Right atrium auricular region (tissue), 2 donors: ENCODE results near the gene CTU2. TPM values are rescaled to one million over a fixed set of nuclear protein-coding genes. Genes with fewer than 3 reads are reported as not detected.

Experiments used
- DNase-seq: peaks from one replicate; pipeline ENCODE4 v3.0.0-alpha.2; 2019; ENCODE audit warnings: low spot score
- H3K27ac ChIP-seq, 2 donors: fragments of 200-600 bp; sonication (generic); 1 replicate in 1 of 2; 2 replicates in 1 of 2; pipeline ENCODE4 v1.5.1; 2016 to 2019
- H3K27me3 ChIP-seq, 2 donors: fragments of 200-600 bp; sonication (generic); one replicate each; pipeline versions ENCODE4 v1.5.1 to v1.6.0; 2017 to 2019
- H3K36me3 ChIP-seq: fragments of 200-600 bp; sonication (generic); one replicate; pipeline ENCODE4 v1.5.1; 2016
- H3K4me1 ChIP-seq, 2 donors: fragments of 200-600 bp; sonication (generic); one replicate each; pipeline versions ENCODE4 v1.5.1 to v1.6.0; 2017 to 2019
- H3K4me3 ChIP-seq, 2 donors: fragments of 200-600 bp; sonication (generic); 1 replicate in 1 of 2; 2 replicates in 1 of 2; pipeline ENCODE4 v1.5.1; 2017 to 2019; ENCODE audit warnings: mild to moderate bottlenecking in 1 of 2, moderate library complexity in 1 of 2
- H3K9me3 ChIP-seq, 2 donors: fragments of 200-600 bp; sonication (generic); one replicate each; pipeline ENCODE4 v1.5.1; 2019
- CTCF ChIP-seq, 2 donors: fragments of 200-600 bp; sonication (generic); IDR thresholded peaks; one replicate each; pipeline ENCODE4 v1.5.1; 2019; ENCODE audit warnings: antibody characterized with exemption in 2 of 2
- total RNA-seq, 2 donors: library from RNA; depleted of rRNA; stranded (reverse); fragments of >200 nt; gene quantifications; one replicate each; pipeline ENCODE4 v1.1.0, GENCODE V29; 2016

The CTU2 gene
- total RNA-seq, 2 donors from 2014 or later: 7.1 to 8.2 TPM

GRCh38 chr16:88700322-88700635 is 6.0 kb upstream of the CTU2 start:
- no peak overlapping the region for H3K4me3 ChIP-seq
- no peaks in the 10 kb centered on the region for H3K9me3 ChIP-seq
- DNase-seq: no peak
- H3K27ac ChIP-seq: peak overlapping the region in 1 of 2 donors; percentile 56
- H3K36me3 ChIP-seq: peaks cover 42% of the 10 kb centered on the region
- H3K4me1 ChIP-seq: peaks cover 0 to 52% of the 10 kb centered on the region in 2 donors
- no peaks in the 10 kb centered on the region for H3K27me3 ChIP-seq
- TF ChIP-seq CTCF (IDR thresholded peaks at IDR 0.05): no peak

- Histone ChIP-seq H3K9me3 (no peaks in the 10 kb centered on the region), H3K4me1 (peaks cover 0 to 57% of the 10 kb centered on the region in 2 donors), H3K36me3 (peaks cover 42% of the 10 kb centered on the region), H3K27me3 (no peaks in the 10 kb centered on the region), H3K27ac (peak overlapping the region; percentile 56 to 57), H3K4me3 (peak overlapping the region in 1 of 2 donors; percentile 0)
- no peak for TF ChIP-seq CTCF (IDR thresholded peaks at IDR 0.05)
- DNase-seq: peak; percentile 93
Observed at GRCh38 chr16:88700636-88701482, 5.4 kb upstream of the CTU2 start.

GRCh38 chr16:88701581-88702370 is 4.5 kb upstream of the CTU2 start:
- peak overlapping the region in 1 of 2 donors; percentile 0 for H3K4me3 ChIP-seq
- no peaks in the 10 kb centered on the region for H3K9me3 ChIP-seq
- peaks cover 0 to 59% of the 10 kb centered on the region in 2 donors for H3K4me1 ChIP-seq
- H3K36me3 ChIP-seq: peaks cover 34% of the 10 kb centered on the region
- H3K27ac ChIP-seq: peak overlapping the region; percentile 56 to 57
- no peak for DNase-seq
- no peak for TF ChIP-seq CTCF (IDR thresholded peaks at IDR 0.05)
- H3K27me3 ChIP-seq: no peaks in the 10 kb centered on the region

- DNase-seq: no peak
- no peaks in the 10 kb centered on the region for H3K27me3 ChIP-seq
- peak overlapping the region; percentile 56 to 60 for H3K27ac ChIP-seq
- no peaks in the 10 kb centered on the region for H3K9me3 ChIP-seq
- peaks cover 0 to 68% of the 10 kb centered on the region in 2 donors for H3K4me1 ChIP-seq
- H3K4me3 ChIP-seq: no peak overlapping the region
- H3K36me3 ChIP-seq: peaks cover 25% of the 10 kb centered on the region
- TF ChIP-seq CTCF (IDR thresholded peaks at IDR 0.05): no peak
Observed at GRCh38 chr16:88702371-88703210, 3.7 kb upstream of the CTU2 start.

GRCh38 chr16:88703486-88704309 is 2.6 kb upstream of the CTU2 start:
- Histone ChIP-seq H3K27me3 (no peaks in the 10 kb centered on the region), H3K4me1 (peaks cover 0 to 69% of the 10 kb centered on the region in 2 donors), H3K9me3 (no peaks in the 10 kb centered on the region), H3K4me3 (peak overlapping the region in 1 of 2 donors; percentile 19), H3K36me3 (peaks cover 14% of the 10 kb centered on the region), H3K27ac (peak overlapping the region; percentile 56 to 60)
- no peak for DNase-seq
- no peak for TF ChIP-seq CTCF (IDR thresholded peaks at IDR 0.05)
